Lung (tissue), 12 donors: ENCODE data around the gene ACLY. TPM values are rescaled to one million over a fixed set of nuclear protein-coding genes. Genes with fewer than 3 reads are reported as not detected.

Experiments used
- ATAC-seq: fragments of 200-7000 bp; cut with Tn5 transposase; one replicate; pipeline ENCODE4 v1.9.1; 2020; ENCODE audit warnings: moderate number of reproducible peaks; ENCODE audit not compliant: insufficient read depth, low FRiP score
- DNase-seq, 3 donors: peaks; one replicate each; pipeline ENCODE4 v3.0.0-alpha.2; 2013 to 2017
- H3K27ac ChIP-seq, 2 donors: one replicate each; pipeline ENCODE4 v1.5.1; 2013; ENCODE audit warnings: mild to moderate bottlenecking in 2 of 2, moderate library complexity in 2 of 2, control low read depth in 1 of 2, inconsistent platforms in 1 of 2, low read depth in 1 of 2, low read length in 1 of 2
- H3K27me3 ChIP-seq, 3 donors: one replicate each; pipeline ENCODE4 v1.5.1; 2013; ENCODE audit warnings: low read length in 2 of 3; ENCODE audit not compliant: control insufficient read depth in 3 of 3, insufficient read depth in 3 of 3
- H3K36me3 ChIP-seq, 4 donors: one replicate each; pipeline ENCODE4 v1.5.1; 2013; ENCODE audit warnings: low read length in 4 of 4, mild to moderate bottlenecking in 1 of 4, moderate library complexity in 1 of 4; ENCODE audit not compliant: control insufficient read depth in 4 of 4, insufficient read depth in 4 of 4
- H3K4me1 ChIP-seq, 5 donors: one replicate each; pipeline ENCODE4 v1.5.1; 2013; ENCODE audit warnings: low read length in 5 of 5, mild to moderate bottlenecking in 2 of 5, moderate library complexity in 1 of 5; ENCODE audit not compliant: control insufficient read depth in 5 of 5, insufficient read depth in 5 of 5
- H3K4me3 ChIP-seq: one replicate; pipeline ENCODE4 v1.5.1; 2013; ENCODE audit warnings: mild to moderate bottlenecking, control low read depth, moderate library complexity
- H3K9ac ChIP-seq, 2 donors: one replicate each; pipeline ENCODE4 v1.5.1; 2013; ENCODE audit warnings: low read length in 2 of 2, control low read depth in 1 of 2; ENCODE audit not compliant: insufficient read depth in 1 of 2
- H3K9me3 ChIP-seq, 4 donors: one replicate each; pipeline ENCODE4 v1.5.1; 2013; ENCODE audit warnings: low read length in 3 of 4, mild to moderate bottlenecking in 1 of 4, moderate library complexity in 1 of 4; ENCODE audit not compliant: control insufficient read depth in 4 of 4, insufficient read depth in 3 of 4
- WGBS, 2 donors: extraction: QIAGEN DNeasy Blood & Tissue Kit; methylation state at CpG; one replicate each; pipeline ENCODE4 v1.1.7; 2013; 5-methylcytosine and 5-hydroxymethylcytosine counted together
- polyA plus RNA-seq, 2 donors: library from polyadenylated mRNA; stranded (reverse); fragments of 200-250 nt; gene quantifications; one replicate each; pipeline ENCODE4 v1.2.1, GENCODE V29; 2013
- total RNA-seq, 2 donors: library from RNA; depleted of rRNA in 1 of 2; stranded (reverse); fragments of >200 nt in 1 of 2; gene quantifications; one replicate each; pipeline ENCODE4 v1.2.1, GENCODE V29; 2014 to 2021
- TF ChIP-seq, protein P1 (sequence below): IDR thresholded peaks from 2 replicates; pipeline ENCODE4 v1.5.1; 2012; ENCODE audit warnings: mild to moderate bottlenecking; ENCODE audit errors: control extremely low read depth, extremely low read depth
- donor health status: control.
- donor health status: control.
- donor health status: Bipolar disorder and iron deficiency.
- donor health status: healthy.
- donor health status: DM: yes; HTN: yes; CAD: no.

Gene ACLY
- total and polyA plus RNA-seq, 4 donors: 27.5 to 158 (median 79.0) TPM

DNA sequence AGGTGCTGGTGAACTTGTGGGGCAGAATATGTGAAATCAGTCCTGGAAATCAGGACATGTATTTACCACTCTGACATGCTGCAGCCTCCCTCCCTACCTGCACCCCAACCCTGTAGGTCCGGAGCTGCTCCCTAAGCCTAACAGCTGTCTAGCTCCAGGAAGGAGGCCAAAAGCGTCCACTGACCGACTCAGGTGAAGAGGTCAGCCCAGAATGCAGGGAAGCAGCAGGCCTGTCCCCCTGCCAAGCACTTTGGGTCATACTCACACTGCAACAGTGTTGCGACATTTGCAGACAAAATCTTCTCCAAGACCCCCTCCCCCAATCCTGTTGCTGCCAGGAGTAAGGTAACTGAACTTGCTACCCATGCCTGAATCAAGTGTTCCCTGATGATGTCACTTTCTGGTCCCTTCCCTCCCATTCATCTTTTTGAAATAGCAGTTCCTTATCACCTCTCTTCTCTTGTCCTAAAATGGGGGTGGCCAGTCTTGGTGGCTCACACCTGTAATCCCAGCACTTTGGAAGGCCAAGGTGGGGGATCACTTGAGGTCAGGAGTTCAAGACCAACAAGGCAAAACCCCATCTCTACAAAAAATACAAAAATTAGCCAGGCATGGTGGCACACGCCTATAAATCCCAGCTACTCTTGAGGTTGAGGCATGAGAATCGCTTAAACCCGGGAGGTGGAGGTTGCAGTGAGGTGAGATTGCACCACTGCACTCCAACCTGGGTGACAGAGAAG lies 1.3 kb upstream of the ACLY start:
- Histone ChIP-seq H3K9ac (no peak overlapping the region), H3K27ac (peak overlapping the region in 1 of 2 donors; percentile 89), H3K4me1 (peaks cover 0 to 24% (median 8%) of the 10 kb centered on the region in 5 donors), H3K36me3 (no peaks in the 10 kb centered on the region), H3K4me3 (no peak overlapping the region), H3K27me3 (no peaks in the 10 kb centered on the region), H3K9me3 (no peaks in the 10 kb centered on the region)
- 77 to 89% methylated on average over 7 of the region's 7 CpGs for WGBS, 2 donors
- DNase-seq (peak in 2 of 3 donors; percentile 11 to 34), ATAC-seq (no peak)
- TF ChIP-seq, protein P1, sequence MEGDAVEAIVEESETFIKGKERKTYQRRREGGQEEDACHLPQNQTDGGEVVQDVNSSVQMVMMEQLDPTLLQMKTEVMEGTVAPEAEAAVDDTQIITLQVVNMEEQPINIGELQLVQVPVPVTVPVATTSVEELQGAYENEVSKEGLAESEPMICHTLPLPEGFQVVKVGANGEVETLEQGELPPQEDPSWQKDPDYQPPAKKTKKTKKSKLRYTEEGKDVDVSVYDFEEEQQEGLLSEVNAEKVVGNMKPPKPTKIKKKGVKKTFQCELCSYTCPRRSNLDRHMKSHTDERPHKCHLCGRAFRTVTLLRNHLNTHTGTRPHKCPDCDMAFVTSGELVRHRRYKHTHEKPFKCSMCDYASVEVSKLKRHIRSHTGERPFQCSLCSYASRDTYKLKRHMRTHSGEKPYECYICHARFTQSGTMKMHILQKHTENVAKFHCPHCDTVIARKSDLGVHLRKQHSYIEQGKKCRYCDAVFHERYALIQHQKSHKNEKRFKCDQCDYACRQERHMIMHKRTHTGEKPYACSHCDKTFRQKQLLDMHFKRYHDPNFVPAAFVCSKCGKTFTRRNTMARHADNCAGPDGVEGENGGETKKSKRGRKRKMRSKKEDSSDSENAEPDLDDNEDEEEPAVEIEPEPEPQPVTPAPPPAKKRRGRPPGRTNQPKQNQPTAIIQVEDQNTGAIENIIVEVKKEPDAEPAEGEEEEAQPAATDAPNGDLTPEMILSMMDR: no peak

DNA sequence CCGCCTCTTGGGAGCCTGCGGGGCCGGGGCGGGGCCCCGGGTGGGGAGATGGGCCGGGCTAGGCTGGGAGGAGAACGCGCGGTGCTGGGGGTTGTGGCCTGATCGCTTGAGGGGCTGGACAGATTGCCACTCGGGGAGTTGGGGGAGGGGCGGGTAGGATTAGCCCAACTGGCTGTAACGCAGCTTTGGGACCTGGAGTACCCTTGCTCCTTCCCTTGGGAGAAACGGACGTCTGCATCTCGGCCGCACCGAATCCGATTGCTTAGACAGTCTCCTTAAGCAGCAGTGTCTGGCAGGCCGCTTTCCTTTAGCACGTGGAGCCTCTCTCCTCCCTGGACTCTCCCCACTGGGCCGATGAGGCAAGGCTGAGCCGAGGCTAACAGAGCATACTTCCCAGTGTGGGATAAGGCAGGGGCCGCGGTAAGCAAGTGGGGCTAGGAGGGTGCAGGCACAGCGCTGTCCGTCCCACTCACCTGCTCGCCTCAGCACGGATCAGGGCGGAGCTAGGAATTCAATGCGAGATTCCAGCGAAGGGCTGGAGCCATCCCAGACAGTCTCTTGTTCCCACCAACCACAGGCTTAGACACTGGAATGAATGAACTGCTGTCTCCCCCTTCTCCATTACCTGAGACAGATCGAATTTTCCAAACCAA lies 540 bp upstream of the ACLY start:
- H3K27ac ChIP-seq: peak overlapping the region in 1 of 2 donors; percentile 89
- no peak for DNase-seq

DNA sequence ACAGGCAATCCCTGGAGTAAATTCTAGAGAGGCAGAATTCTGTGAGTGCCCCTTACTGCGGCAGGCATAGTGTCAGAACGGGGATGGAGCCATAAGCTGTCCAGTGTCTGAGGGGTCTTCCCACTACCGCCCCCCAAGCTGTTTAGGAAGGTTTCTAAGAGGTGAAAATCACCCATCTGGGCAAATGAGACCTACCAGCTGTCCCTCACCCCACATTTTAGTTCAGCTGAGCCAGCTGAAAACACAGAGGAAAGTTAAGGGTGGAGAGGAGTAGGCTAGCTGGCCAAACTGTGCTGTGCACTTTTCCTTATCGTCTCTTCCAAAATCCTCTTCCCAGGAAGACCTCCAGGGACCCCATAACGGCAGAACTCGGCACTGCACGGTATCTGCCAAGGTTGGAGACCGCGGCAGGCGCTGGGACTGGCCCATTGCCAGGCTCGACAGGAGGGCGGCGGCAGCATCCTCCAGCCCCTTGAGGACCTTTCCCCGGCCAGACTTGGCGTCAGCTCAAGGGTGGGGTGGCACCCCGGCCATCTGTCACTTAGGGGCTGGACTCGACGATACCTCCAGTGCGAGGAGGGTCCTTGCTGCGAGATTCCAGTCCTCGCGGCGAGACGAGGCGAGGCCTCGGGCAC lies 955 bp downstream of the ACLY start:
- DNase-seq: peak; percentile 58 to 67 (median 58)
- Histone ChIP-seq H3K27me3 (no peaks in the 10 kb centered on the region), H3K27ac (peak overlapping the region; percentile 89 to 95), H3K4me3 (peak overlapping the region; percentile 94), H3K9ac (peak overlapping the region; percentile 39 to 61), H3K9me3 (no peaks in the 10 kb centered on the region), H3K4me1 (peaks cover 0 to 24% (median 16%) of the 10 kb centered on the region in 5 donors), H3K36me3 (peaks cover under 1 to 10% (median 4%) of the 10 kb centered on the region in 4 donors)
- peak; percentile 13 for ATAC-seq
- WGBS, 2 donors: 8% methylated on average over 26 of the region's 26 CpGs
- TF ChIP-seq, protein P1: no peak

More for the DNA sequence above, 540 bp upstream of the ACLY start:
- Histone ChIP-seq H3K36me3 (no peaks in the 10 kb centered on the region), H3K4me3 (peak overlapping the region; percentile 1), H3K9me3 (no peaks in the 10 kb centered on the region), H3K27me3 (no peaks in the 10 kb centered on the region), H3K4me1 (peaks cover 0 to 24% (median 15%) of the 10 kb centered on the region in 5 donors), H3K9ac (peak overlapping the region in 1 of 2 donors; percentile 19)
- peak; percentile 3 for ATAC-seq
- whole genome bisulfite sequencing, 2 donors: 10 to 15% methylated on average over 31 to 33 of the region's 33 CpGs
- TF ChIP-seq, protein P1: no peak
